VCaP (cell line): ENCODE data around the gene DPH2.

ENCODE experiments used
- H3K27ac ChIP-seq: fragments of 450-650 bp; 2 replicates; pipeline ENCODE4 v1.5.1; 2017
- CTCF ChIP-seq: fragments of 450-650 bp; conservative IDR thresholded peaks from 2 replicates; pipeline ENCODE4 v1.5.1; 2017; ENCODE audit warnings: mild to moderate bottlenecking, moderate library complexity

Gene DPH2

GRCh38 chr1:43932786-43933385 is 36.9 kb upstream of the DPH2 start:
- TF ChIP-seq CTCF = no peak
- H3K27ac ChIP-seq = no peak overlapping the region

- no peak within 1 kb of the TSS for H3K27ac ChIP-seq
- TF ChIP-seq CTCF = no peak
Measured at GRCh38 chr1:43933386-43934100, 36.3 kb upstream of the DPH2 start, which contains the start of gene ARTN. TSS of gene ARTN (plus strand) at chr1:43933801. CDS start at chr1:43935657, 1,856 bp downstream.

DNA sequence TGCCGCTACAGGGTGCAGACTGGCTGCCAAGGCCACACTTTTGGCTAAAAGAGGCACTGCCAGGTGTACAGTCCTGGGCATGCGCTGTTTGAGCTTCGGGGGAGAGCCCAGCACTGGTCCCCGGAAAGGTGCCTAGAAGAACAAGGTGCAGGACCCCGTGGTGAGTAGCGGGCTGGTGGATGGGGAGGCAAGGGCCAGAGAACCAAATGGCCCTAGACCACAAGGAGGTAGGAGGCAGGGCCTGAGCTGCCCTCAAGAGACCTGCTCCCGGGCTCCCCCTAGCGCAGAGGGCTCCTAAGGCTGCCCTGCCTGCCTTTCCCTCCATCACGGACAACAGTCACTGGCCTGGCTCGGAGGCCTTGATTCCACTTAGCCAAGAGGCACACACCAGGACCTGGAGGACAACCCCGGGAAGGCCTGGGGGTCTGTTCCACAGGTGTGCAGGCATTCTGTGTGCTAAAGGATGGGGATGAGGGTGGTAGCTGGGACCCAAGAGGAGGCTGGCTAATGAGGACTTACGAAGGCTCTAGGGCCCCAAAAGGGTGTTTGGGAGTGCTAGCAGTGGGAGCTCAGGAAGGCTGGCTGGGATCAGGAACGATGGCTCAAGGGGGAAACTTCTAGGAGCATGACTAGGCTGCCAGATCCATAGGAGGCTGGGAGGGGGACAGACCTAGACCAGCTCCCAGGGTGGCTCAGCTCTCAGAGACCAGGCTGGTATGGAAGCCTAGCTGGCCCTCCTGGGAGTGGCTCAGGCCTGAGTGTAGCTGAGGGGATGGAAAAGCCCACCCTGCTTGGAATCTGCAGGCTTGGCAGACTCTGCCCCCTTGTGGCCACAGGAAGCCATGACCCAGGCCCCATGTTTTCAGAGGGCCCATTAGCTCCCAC is 35.5 kb upstream of the DPH2 start:
- peak; percentile 76 for TF ChIP-seq CTCF
- peak overlapping the region; percentile 95 for H3K27ac ChIP-seq

DNA sequence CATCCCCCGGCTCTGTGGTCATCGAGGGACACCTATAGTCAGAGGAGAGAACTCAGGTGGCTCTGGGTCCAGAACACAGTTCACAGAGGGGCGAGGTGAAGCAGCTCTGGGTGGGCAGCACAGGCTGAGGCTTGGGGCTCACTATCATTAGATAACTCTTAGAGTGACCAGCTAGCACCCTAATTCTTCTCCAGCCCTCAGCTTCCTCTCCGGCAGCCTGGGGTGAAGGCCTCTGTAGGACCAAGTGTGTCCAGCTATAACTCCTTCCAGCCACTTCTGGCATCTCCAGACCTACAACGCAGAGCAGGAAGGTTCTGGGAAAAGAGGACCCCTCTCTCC is 34.9 kb upstream of the DPH2 start:
- TF ChIP-seq CTCF = peak; percentile 9; the same call in 1 of the 2 replicates

DNA sequence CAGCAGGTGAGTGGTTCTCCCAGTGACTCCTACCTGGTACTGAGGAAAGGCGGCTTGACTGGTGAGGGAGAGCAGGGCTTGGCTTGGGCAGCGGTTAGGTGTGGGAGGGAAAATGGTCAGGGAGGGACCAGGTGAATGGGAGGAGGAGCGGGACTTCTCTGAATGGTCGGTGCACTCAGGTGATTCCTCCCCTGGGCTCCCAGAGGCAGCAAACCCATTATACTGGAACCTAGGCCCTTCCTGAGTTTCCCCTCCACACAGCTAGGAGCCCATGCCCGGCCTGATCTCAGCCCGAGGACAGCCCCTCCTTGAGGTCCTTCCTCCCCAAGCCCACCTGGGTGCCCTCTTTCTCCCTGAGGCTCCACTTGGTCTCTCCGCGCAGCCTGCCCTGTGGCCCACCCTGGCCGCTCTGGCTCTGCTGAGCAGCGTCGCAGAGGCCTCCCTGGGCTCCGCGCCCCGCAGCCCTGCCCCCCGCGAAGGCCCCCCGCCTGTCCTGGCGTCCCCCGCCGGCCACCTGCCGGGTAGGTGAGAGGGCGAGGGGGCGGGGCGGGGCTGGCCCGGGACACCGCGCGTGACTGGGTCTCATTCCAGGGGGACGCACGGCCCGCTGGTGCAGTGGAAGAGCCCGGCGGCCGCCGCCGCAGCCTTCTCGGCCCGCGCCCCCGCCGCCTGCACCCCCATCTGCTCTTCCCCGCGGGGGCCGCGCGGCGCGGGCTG is 33.9 kb upstream of the DPH2 start:
- TF ChIP-seq CTCF = no peak
- peak overlapping the region; percentile 95 for H3K27ac ChIP-seq

More for the DNA sequence above, 34.9 kb upstream of the DPH2 start:
- H3K27ac ChIP-seq = peak overlapping the region; percentile 95

DNA sequence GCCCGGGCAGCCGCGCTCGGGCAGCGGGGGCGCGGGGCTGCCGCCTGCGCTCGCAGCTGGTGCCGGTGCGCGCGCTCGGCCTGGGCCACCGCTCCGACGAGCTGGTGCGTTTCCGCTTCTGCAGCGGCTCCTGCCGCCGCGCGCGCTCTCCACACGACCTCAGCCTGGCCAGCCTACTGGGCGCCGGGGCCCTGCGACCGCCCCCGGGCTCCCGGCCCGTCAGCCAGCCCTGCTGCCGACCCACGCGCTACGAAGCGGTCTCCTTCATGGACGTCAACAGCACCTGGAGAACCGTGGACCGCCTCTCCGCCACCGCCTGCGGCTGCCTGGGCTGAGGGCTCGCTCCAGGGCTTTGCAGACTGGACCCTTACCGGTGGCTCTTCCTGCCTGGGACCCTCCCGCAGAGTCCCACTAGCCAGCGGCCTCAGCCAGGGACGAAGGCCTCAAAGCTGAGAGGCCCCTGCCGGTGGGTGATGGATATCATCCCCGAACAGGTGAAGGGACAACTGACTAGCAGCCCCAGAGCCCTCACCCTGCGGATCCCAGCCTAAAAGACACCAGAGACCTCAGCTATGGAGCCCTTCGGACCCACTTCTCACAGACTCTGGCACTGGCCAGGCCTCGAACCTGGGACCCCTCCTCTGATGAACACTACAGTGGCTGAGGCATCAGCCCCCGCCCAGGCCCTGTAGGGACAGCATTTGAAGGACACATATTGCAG is 33.2 kb upstream of the DPH2 start:
- TF ChIP-seq CTCF = peak; percentile 61
- H3K27ac ChIP-seq = peak overlapping the region; percentile 95
